IPS-15b (cell line): Measurements from ENCODE around the gene ISG20L2.
A peak's percentile ranks its signal among the peaks of the same experiment; 100 is the strongest.

Experiments
- H3K27me3 ChIP-seq: one replicate; pipeline ENCODE4 v1.6.1; 2013; ENCODE audit warnings: low read length; ENCODE audit not compliant: control insufficient read depth, insufficient read depth
- H3K36me3 ChIP-seq: one replicate; pipeline ENCODE4 v1.6.1; 2013; ENCODE audit warnings: low read length; ENCODE audit not compliant: control insufficient read depth, insufficient read depth
- H3K4me1 ChIP-seq: one replicate; pipeline ENCODE4 v1.6.1; 2013; ENCODE audit warnings: mild to moderate bottlenecking, low read length; ENCODE audit not compliant: control insufficient read depth, insufficient read depth
- H3K4me3 ChIP-seq: one replicate; pipeline ENCODE4 v1.5.1; 2013; ENCODE audit warnings: low read depth, low read length
- H3K9ac ChIP-seq: one replicate; pipeline ENCODE4 v1.6.1; 2013; ENCODE audit warnings: low read depth, mild to moderate bottlenecking, low read length
- H3K9me3 ChIP-seq: one replicate; pipeline ENCODE4 v1.6.1; 2013; ENCODE audit warnings: mild to moderate bottlenecking, low read length; ENCODE audit not compliant: control insufficient read depth, insufficient read depth

Gene ISG20L2

GRCh38 chr1:156698995-156699394 is 29.6 kb downstream of the ISG20L2 start:
- Histone ChIP-seq H3K36me3 (peaks cover 31% of the 10 kb centered on the region), H3K4me1 (peaks cover 13% of the 10 kb centered on the region), H3K9ac (no peak overlapping the region), H3K9me3 (no peaks in the 10 kb centered on the region), H3K27me3 (peaks cover 2% of the 10 kb centered on the region), H3K4me3 (no peak overlapping the region)

DNA sequence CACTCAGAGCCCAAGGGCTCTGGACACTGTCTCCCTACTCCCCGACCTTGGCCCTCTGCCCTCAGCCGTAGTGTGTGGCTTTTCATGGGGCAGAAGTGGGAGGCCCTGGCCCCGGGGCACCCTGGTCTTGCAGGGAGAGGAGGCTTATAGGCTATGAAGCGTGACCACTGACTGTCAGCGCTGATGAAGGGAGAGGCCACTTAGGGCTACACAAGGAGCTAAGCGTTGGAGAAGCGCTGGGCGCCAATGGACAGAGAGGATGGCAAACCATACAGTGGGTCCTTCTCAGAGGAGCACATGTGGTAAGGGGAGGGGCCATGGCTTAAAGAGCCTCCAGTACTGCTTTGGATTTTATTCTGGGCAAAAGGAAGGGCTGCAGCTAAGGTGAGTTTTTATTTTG is 31.1 kb downstream of the ISG20L2 start:
- Histone ChIP-seq H3K36me3 (peaks cover 31% of the 10 kb centered on the region), H3K9me3 (no peaks in the 10 kb centered on the region), H3K9ac (no peak overlapping the region), H3K4me1 (peaks cover 17% of the 10 kb centered on the region), H3K27me3 (no peaks in the 10 kb centered on the region), H3K4me3 (no peak overlapping the region)

DNA sequence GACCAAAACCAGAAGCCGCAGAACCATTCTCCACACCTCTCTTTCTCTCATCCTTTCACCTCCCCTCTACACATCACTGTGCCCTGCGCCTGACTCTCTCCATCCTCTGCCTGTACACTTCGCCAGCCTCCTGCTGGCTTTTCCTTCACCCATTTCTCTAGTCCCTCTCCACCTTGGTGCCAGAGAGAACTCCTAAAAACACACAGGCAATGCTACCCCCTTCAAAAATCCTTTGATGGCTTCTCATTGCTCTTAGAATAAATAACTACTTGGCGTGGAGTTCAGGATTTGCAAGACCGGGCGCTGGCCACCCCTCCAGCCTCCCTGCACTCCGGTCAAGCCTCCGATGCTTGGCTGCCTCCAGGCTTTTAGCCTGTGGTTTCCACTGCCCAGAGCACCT is 31.8 kb downstream of the ISG20L2 start:
- H3K9me3 ChIP-seq, result no peaks in the 10 kb centered on the region
- H3K9ac ChIP-seq, result no peak overlapping the region
- peaks cover 22% of the 10 kb centered on the region for H3K4me1 ChIP-seq

DNA sequence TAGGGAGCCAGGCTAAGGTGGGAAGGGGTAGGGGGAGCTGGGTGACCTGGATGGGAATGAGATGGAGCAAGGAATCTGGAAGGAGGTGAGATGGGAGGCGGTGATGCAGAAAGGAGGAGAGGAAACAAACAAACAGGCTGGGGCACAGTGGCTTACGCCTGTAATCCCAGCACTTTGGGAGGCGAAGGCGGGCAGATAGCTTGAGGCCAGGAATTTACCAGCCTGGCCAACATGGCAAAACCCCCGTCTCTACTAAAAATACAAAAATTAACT is 33.9 kb downstream of the ISG20L2 start:
- H3K9me3 ChIP-seq, result no peaks in the 10 kb centered on the region
- H3K27me3 ChIP-seq, result no peaks in the 10 kb centered on the region
- no peak overlapping the region for H3K4me3 ChIP-seq
- no peak overlapping the region for H3K9ac ChIP-seq
- peaks cover 12% of the 10 kb centered on the region for H3K36me3 ChIP-seq
- H3K4me1 ChIP-seq, result peaks cover 37% of the 10 kb centered on the region

More for the DNA sequence above, 31.8 kb downstream of the ISG20L2 start:
- Histone ChIP-seq H3K4me3 (no peak overlapping the region), H3K36me3 (peaks cover 31% of the 10 kb centered on the region), H3K27me3 (no peaks in the 10 kb centered on the region)

DNA sequence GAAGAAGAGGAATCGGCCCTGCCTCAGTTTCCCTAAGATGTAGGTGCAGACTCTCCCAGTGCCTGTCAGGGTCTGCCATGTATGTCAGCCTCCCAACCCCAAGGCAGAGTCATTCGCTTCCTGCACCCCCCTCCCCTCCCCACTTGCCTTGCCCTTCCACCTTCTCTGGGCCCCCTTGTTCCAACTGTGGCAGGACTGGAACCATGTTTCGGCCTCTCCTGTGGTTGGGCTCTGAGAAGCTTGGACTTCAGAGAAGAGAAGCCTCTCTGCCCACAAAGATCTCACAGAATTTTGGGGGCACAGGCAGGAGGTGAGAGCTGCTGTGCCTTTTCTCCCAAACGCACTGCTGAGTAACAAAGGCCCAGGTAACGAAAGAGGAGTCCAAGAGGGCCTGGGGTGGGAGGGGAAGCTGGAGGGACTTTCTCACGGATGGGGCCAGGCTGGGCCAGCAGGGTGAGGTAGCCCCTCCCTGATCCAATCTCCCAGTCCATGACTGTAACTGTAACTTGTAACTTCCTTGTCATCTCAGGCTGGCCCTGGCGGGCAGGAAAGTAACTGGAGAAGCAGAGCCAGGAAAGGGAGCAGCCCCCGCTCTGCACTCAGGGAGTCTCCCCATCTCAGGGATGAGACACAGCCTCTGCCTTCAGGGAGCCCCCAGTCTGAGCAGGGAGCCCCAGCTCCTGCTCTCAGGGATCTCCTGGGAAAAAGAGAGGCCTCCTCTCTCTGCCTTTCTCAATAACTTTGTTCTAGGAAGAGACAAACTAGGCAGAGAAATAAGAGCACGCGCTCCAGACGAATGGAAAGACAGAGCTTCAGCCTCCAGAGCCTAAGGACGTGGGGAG is 34.5 kb downstream of the ISG20L2 start:
- H3K9ac ChIP-seq, result no peak overlapping the region
- H3K4me1 ChIP-seq, result peaks cover 37% of the 10 kb centered on the region

DNA sequence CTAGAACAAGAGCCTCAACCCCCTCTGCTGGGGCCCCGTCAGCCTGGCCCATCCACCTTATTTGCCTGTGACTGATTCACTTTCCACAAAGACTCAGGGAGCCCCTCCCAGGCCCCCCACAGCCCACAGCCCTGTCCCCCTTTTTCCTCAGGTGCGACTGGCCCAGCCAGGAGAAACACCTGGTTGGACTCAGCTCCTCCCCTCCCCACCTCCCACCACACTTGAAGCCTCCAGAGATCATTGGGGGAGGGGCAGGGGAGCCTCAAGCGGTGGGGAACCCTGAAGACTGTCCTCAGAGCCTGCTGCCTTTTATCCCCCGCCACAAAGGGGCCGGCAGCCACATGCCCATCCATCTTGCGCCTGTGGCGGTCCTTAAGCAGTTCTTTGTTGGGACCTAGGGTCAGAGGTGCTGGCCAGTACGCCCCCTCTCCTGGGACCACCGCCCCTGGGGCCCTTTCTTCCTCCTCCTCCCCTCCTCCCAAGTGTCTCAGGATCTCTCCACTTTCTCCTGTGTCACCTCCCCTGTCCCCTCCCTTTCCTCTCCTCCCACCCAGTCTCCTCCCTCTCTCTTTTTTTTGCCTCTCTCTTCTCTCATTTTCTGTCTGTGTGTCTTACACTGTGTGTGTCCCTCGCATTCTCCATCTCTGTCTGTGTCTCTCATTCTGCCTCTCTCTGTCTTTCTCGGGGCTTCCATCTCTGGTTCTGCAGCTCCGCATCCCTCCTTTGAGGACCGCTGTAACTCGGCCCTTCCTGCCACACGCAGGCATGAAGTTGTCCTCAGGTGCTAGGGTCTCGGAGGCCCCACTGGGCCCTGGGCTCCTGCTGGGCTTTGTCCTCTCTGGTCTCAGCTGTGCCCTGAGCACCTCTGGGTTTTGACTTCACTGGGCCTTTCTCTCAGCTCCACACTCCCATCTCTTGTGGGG is 35.4 kb downstream of the ISG20L2 start:
- Histone ChIP-seq H3K4me1 (peaks cover 37% of the 10 kb centered on the region), H3K9ac (no peak overlapping the region), H3K27me3 (no peaks in the 10 kb centered on the region), H3K9me3 (no peaks in the 10 kb centered on the region), H3K36me3 (peaks cover under 1% of the 10 kb centered on the region), H3K4me3 (peak overlapping the region; percentile 49)

More for the DNA sequence above, 34.5 kb downstream of the ISG20L2 start:
- no peaks in the 10 kb centered on the region for H3K9me3 ChIP-seq
- peaks cover 7% of the 10 kb centered on the region for H3K36me3 ChIP-seq
- peak overlapping the region; percentile 49 for H3K4me3 ChIP-seq
- no peaks in the 10 kb centered on the region for H3K27me3 ChIP-seq

GRCh38 chr1:156692441-156692924 is 36.1 kb downstream of the ISG20L2 start:
- Histone ChIP-seq H3K36me3 (no peaks in the 10 kb centered on the region), H3K9me3 (no peaks in the 10 kb centered on the region), H3K27me3 (no peaks in the 10 kb centered on the region), H3K4me1 (peaks cover 37% of the 10 kb centered on the region), H3K9ac (peak overlapping the region; percentile 47), H3K4me3 (peak overlapping the region; percentile 48)

- Histone ChIP-seq H3K36me3 (no peaks in the 10 kb centered on the region), H3K9ac (peak overlapping the region; percentile 54), H3K9me3 (no peaks in the 10 kb centered on the region), H3K4me1 (peaks cover 37% of the 10 kb centered on the region), H3K27me3 (no peaks in the 10 kb centered on the region), H3K4me3 (peak overlapping the region; percentile 48)
Observed at GRCh38 chr1:156691665-156692440, 36.7 kb downstream of the ISG20L2 start.

GRCh38 chr1:156691191-156691590 is 37.4 kb downstream of the ISG20L2 start:
- H3K9ac ChIP-seq, result peak overlapping the region; percentile 54
- peak overlapping the region; percentile 48 for H3K4me3 ChIP-seq
- H3K27me3 ChIP-seq, result no peaks in the 10 kb centered on the region
- H3K9me3 ChIP-seq, result no peaks in the 10 kb centered on the region
- peaks cover 37% of the 10 kb centered on the region for H3K4me1 ChIP-seq
- H3K36me3 ChIP-seq, result no peaks in the 10 kb centered on the region

- no peaks in the 10 kb centered on the region for H3K9me3 ChIP-seq
- no peaks in the 10 kb centered on the region for H3K27me3 ChIP-seq
- H3K36me3 ChIP-seq, result no peaks in the 10 kb centered on the region
- H3K4me3 ChIP-seq, result peak overlapping the region; percentile 48
- H3K9ac ChIP-seq, result peak overlapping the region; percentile 32
- peaks cover 37% of the 10 kb centered on the region for H3K4me1 ChIP-seq
Observed at GRCh38 chr1:156690675-156691036, 37.9 kb downstream of the ISG20L2 start.

DNA sequence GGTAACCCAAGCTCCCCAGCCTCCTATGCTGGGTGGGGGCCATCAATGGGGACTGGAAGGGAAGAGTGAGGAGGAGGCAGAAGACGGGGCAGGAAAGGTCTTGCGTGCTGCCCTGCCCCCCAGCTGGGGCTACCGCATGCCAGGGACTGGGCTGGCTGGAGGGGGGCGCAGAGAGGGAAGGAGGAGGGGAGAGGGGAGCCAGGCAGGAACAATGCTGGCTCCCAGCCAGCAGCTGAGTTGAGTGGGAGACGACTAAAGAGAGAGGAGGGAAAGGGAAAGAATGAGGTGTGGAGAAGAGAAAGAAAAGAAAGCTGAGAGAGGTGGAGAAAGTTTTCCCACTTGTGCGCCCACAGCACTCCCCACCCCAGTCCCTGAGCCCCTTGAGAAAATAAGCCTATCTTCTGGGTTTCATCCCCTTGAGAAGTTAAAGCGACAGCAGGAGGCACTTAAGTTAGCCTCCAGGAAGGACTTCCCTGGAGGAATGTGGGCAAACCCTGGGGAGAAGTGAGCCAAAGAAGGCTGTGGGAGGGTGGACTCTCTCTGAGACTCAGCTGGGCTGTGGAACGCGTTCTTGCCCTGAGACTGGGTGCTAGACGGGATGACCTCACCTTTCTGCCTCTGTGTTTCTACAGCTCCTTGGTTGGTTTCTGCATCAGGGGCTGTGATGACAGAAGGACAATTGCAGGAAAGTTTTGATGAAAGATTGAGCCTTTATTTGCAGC is 38.5 kb downstream of the ISG20L2 start:
- peaks cover 37% of the 10 kb centered on the region for H3K4me1 ChIP-seq
- no peaks in the 10 kb centered on the region for H3K36me3 ChIP-seq
- H3K9ac ChIP-seq, result no peak overlapping the region
- H3K27me3 ChIP-seq, result no peaks in the 10 kb centered on the region
- no peaks in the 10 kb centered on the region for H3K9me3 ChIP-seq
- peak overlapping the region; percentile 48 for H3K4me3 ChIP-seq
